ENCODE results near the gene PITX3.
A peak's percentile ranks its signal among the peaks of the same experiment; 100 is the strongest.

PITX3 gene

GRCh38 chr10:102233997-102234396, 7.3 kb downstream of the PITX3 start:
- no peak overlapping the region for H3K4me3 ChIP-seq (ENCODE audit: low read depth, low read length, poor library complexity, severe bottlenecking)
- no peak overlapping the region for H2AFZ ChIP-seq (ENCODE audit: low read length)
- no peaks in the 10 kb centered on the region for H3K9me3 ChIP-seq (ENCODE audit: low read length)
- H3F3A ChIP-seq (ENCODE audit: insufficient read depth, low read length), result no peaks in the 10 kb centered on the region
- H3K27ac ChIP-seq (ENCODE audit: low read depth, low read length, poor library complexity, severe bottlenecking), result no peak overlapping the region
- no peaks in the 10 kb centered on the region for H3K27me3 ChIP-seq (ENCODE audit: insufficient read depth, low read length)
- TF ChIP-seq CTCF (IDR thresholded peaks at IDR 0.05; ENCODE audit: low read length) (no peak), EZH2 (IDR thresholded peaks at IDR 0.05; ENCODE audit: borderline replicate concordance, low read length) (no peak)
- peaks cover 7% of the 10 kb centered on the region for H3K4me1 ChIP-seq (ENCODE audit: insufficient read depth, low read length, severe bottlenecking)
- no peak overlapping the region for H3K4me2 ChIP-seq (ENCODE audit: low read length)
- no peaks in the 10 kb centered on the region for H4K20me1 ChIP-seq (ENCODE audit: insufficient read depth, low read length)
- H3K9me2 ChIP-seq (ENCODE audit: low read depth, low read length), result no peaks in the 10 kb centered on the region
- H3K9ac ChIP-seq (ENCODE audit: low read length), result no peak overlapping the region
- no peaks in the 10 kb centered on the region for H3K36me3 ChIP-seq (ENCODE audit: insufficient read depth, low read length)
- H3K79me2 ChIP-seq (ENCODE audit: insufficient read depth, low read length), result no peaks in the 10 kb centered on the region

- Histone ChIP-seq H3K9me2 (ENCODE audit: low read depth, low read length) (no peaks in the 10 kb centered on the region), H3K27me3 (ENCODE audit: insufficient read depth, low read length) (no peaks in the 10 kb centered on the region), H3K4me2 (ENCODE audit: low read length) (peak overlapping the region; percentile 76), H2AFZ (ENCODE audit: low read length) (no peak overlapping the region), H3K4me1 (ENCODE audit: insufficient read depth, low read length, severe bottlenecking) (peaks cover 7% of the 10 kb centered on the region), H3K79me2 (ENCODE audit: insufficient read depth, low read length) (no peaks in the 10 kb centered on the region), H3F3A (ENCODE audit: insufficient read depth, low read length) (no peaks in the 10 kb centered on the region), H3K4me3 (ENCODE audit: low read depth, low read length, poor library complexity, severe bottlenecking) (peak overlapping the region; percentile 60), H3K27ac (ENCODE audit: low read depth, low read length, poor library complexity, severe bottlenecking) (no peak overlapping the region), H3K9ac (ENCODE audit: low read length) (peak overlapping the region; percentile 47; the same call in 1 of the 2 replicates), H3K36me3 (ENCODE audit: insufficient read depth, low read length) (no peaks in the 10 kb centered on the region), H3K9me3 (ENCODE audit: low read length) (no peaks in the 10 kb centered on the region), H4K20me1 (ENCODE audit: insufficient read depth, low read length) (no peaks in the 10 kb centered on the region)
- TF ChIP-seq CTCF (IDR thresholded peaks at IDR 0.05; ENCODE audit: low read length) (peak; percentile 67), EZH2 (IDR thresholded peaks at IDR 0.05; ENCODE audit: borderline replicate concordance, low read length) (no peak)
Measured at GRCh38 chr10:102231357-102232318, 9.7 kb downstream of the PITX3 start.

GRCh38 chr10:102230861-102231356, 10.4 kb downstream of the PITX3 start:
- Histone ChIP-seq H3K9ac (ENCODE audit: low read length) (peak overlapping the region; percentile 47; the same call in 1 of the 2 replicates), H3K4me1 (ENCODE audit: insufficient read depth, low read length, severe bottlenecking) (peaks cover 12% of the 10 kb centered on the region), H3K27me3 (ENCODE audit: insufficient read depth, low read length) (no peaks in the 10 kb centered on the region), H3K27ac (ENCODE audit: low read depth, low read length, poor library complexity, severe bottlenecking) (no peak overlapping the region), H3F3A (ENCODE audit: insufficient read depth, low read length) (no peaks in the 10 kb centered on the region), H3K4me3 (ENCODE audit: low read depth, low read length, poor library complexity, severe bottlenecking) (peak overlapping the region; percentile 60), H3K36me3 (ENCODE audit: insufficient read depth, low read length) (no peaks in the 10 kb centered on the region), H4K20me1 (ENCODE audit: insufficient read depth, low read length) (no peaks in the 10 kb centered on the region), H3K9me3 (ENCODE audit: low read length) (no peaks in the 10 kb centered on the region), H3K9me2 (ENCODE audit: low read depth, low read length) (no peaks in the 10 kb centered on the region), H2AFZ (ENCODE audit: low read length) (no peak overlapping the region), H3K79me2 (ENCODE audit: insufficient read depth, low read length) (no peaks in the 10 kb centered on the region), H3K4me2 (ENCODE audit: low read length) (peak overlapping the region; percentile 76)
- TF ChIP-seq CTCF (IDR thresholded peaks at IDR 0.05; ENCODE audit: low read length) (peak; percentile 33; the same call in 1 of the 2 replicates), EZH2 (IDR thresholded peaks at IDR 0.05; ENCODE audit: borderline replicate concordance, low read length) (no peak)
